ENCODE measurements around the gene ELL.

The ELL gene

DNA sequence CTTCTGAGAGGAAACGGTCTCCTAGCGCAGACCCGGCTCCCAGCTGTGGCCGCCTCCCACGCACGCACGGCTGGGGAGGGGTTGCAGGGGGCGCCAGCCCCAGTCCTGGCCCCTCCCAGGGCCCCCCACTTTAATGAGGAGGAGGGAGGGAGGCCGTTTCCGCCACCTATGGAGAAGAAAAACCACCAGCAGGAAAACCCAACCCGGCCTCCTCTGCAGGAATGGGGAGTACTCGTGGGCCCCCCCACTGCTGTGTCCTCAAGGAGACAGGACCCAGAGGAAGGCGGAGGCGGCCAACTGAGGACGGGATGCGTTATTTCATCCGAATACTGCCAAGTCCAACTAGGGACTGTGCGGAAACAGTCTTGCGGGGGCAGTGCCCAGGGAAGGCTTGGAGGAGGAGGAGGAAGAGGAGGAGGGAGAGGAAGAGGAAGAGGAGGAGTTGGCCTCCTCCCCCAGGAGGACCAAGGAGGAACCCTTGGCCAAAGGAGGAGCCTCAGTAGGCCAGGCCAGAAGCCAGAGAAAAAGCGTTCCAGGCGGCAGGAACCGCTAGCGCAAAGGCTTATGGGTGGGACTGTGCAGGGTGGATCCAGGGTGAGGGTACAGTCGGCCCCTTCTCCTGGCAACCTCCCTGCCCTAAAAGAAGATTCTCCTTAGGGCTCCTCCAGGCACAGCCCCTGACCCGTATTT lies 106.5 kb downstream of the ELL start:
- Histone ChIP-seq H3K56ac (ENCODE audit: low read length) (peak overlapping the region; percentile 10), H2BK120ac (ENCODE audit: low read depth, low read length) (no peak overlapping the region), H3K27me3 (ENCODE audit: insufficient read depth, low read length, poor library complexity) (no peaks in the 10 kb centered on the region), H4K8ac (ENCODE audit: low read depth, low read length) (no peak overlapping the region), H3K4ac (ENCODE audit: low read depth, low read length) (no peak overlapping the region), H3K36me3 (ENCODE audit: control insufficient read depth, insufficient read depth, low read length) (no peaks in the 10 kb centered on the region), H2BK15ac (replicated peaks; ENCODE audit: low read depth) (no peak overlapping the region), H3K4me3 (ENCODE audit: low read length) (no peak overlapping the region), H3K23ac (ENCODE audit: low read length) (no peak overlapping the region), H3K27ac (ENCODE audit: low read depth, low read length) (no peak overlapping the region), H3K18ac (ENCODE audit: low read length) (no peak overlapping the region), H3K79me2 (ENCODE audit: control insufficient read depth, insufficient read depth, low read length) (no peaks in the 10 kb centered on the region), H3K4me2 (ENCODE audit: low read length) (no peak overlapping the region), H2AK5ac (ENCODE audit: low read length) (no peak overlapping the region), H3K79me1 (ENCODE audit: low read length) (no peaks in the 10 kb centered on the region), H3K9ac (ENCODE audit: low read length) (no peak overlapping the region), H4K5ac (ENCODE audit: low read length) (no peak overlapping the region), H3K4me1 (ENCODE audit: control insufficient read depth, low read depth, low read length) (peaks cover 7% of the 10 kb centered on the region), H2BK5ac (ENCODE audit: low read length) (no peak overlapping the region)
- WGBS (ENCODE audit: extremely low coverage, insufficient coverage, low lambda C conversion rate): no CpG with 5 or more reads among the region's 25 CpGs
- DNase-seq: no peak

DNA sequence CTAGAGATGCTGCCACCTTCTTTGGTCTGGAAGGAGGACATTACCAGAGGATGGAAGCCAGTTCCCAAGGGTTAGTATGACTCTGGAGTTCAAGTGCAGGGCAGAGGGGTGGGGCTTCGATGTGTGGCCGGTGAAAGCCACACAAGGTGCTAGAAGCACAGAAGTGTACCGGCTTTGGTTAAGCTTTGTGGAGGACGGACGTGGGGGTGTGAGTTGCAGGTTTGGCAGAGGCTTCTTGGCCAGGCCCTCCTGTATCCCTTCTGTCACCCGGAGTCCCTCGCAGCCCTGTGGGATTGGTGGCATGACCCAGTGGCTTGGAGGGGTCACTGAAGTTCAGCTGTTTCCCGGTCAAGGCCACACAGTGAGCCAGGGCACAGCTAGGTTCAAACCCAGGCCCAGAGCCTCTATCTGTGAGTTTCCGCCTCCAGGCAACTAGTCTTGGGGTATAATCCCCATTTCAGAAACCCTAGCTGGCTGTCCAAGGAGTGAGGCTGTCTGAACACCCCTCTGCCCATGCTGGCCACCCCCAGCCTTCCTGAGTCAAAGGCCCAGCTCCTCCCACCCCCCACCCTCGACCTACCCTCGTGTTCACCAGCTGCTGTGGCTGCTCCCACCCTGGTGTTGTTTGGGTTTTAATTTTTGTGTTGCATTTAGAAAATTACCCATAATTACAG lies 107.2 kb downstream of the ELL start:
- H3K27ac ChIP-seq (ENCODE audit: low read depth, low read length): no peak overlapping the region
- no peaks in the 10 kb centered on the region for H3K36me3 ChIP-seq (ENCODE audit: control insufficient read depth, insufficient read depth, low read length)
- H3K23ac ChIP-seq (ENCODE audit: low read length): no peak overlapping the region

DNA sequence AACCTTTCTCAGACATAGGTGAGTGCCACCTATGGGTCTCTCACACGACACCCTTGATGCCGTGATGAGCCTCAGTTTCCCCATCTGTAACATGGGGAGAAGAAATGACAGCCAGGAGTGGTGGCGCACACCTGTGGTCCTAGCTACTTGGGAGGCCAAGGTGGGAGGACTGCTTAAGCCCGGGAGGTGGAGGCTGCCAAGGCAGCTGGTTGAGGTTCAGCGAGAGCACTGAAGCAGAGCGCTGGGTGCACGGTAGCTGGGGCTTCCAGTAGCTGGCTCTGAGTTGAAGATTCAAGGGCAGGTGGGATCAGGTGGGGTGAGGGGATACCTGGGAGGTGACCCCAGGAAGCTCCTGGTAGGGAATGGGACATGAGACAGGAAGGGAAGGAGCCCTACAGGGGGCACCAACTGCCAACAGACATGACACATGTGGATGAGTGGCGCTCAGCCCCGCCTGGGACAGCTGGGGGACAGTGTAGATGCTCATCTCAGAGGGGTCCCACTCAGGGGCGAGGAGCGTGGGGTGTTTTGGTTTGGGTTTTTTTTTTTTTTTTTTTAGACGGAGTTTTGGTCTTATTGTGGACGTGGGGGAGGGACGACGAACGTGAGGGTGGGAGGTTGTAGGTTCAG lies 109.1 kb downstream of the ELL start:
- H3K27ac ChIP-seq (ENCODE audit: low read depth, low read length): no peak overlapping the region
- no peak overlapping the region for H4K8ac ChIP-seq (ENCODE audit: low read depth, low read length)
- H3K4ac ChIP-seq (ENCODE audit: low read depth, low read length): no peak overlapping the region
- no peak overlapping the region for H3K4me2 ChIP-seq (ENCODE audit: low read length)
- no peak overlapping the region for H3K9ac ChIP-seq (ENCODE audit: low read length)
- H2AK5ac ChIP-seq (ENCODE audit: low read length): no peak overlapping the region
- H2BK120ac ChIP-seq (ENCODE audit: low read depth, low read length): no peak overlapping the region
- H2BK15ac ChIP-seq (replicated peaks; ENCODE audit: low read depth): no peak overlapping the region
- H3K4me3 ChIP-seq (ENCODE audit: low read length): no peak overlapping the region
- no peaks in the 10 kb centered on the region for H3K79me2 ChIP-seq (ENCODE audit: control insufficient read depth, insufficient read depth, low read length)
- DNase-seq: no peak
- H3K27me3 ChIP-seq (ENCODE audit: insufficient read depth, low read length, poor library complexity): no peaks in the 10 kb centered on the region
- H3K23ac ChIP-seq (ENCODE audit: low read length): no peak overlapping the region
- WGBS (ENCODE audit: extremely low coverage, insufficient coverage, low lambda C conversion rate): no CpG with 5 or more reads among the region's 16 CpGs
- no peaks in the 10 kb centered on the region for H3K4me1 ChIP-seq (ENCODE audit: control insufficient read depth, low read depth, low read length)
- H3K79me1 ChIP-seq (ENCODE audit: low read length): no peaks in the 10 kb centered on the region
- no peak overlapping the region for H3K18ac ChIP-seq (ENCODE audit: low read length)
- no peak overlapping the region for H2BK5ac ChIP-seq (ENCODE audit: low read length)
- no peaks in the 10 kb centered on the region for H3K36me3 ChIP-seq (ENCODE audit: control insufficient read depth, insufficient read depth, low read length)
- no peak overlapping the region for H4K5ac ChIP-seq (ENCODE audit: low read length)
- no peak overlapping the region for H3K56ac ChIP-seq (ENCODE audit: low read length)

More for the DNA sequence above, 107.2 kb downstream of the ELL start:
- no peak overlapping the region for H3K9ac ChIP-seq (ENCODE audit: low read length)
- H2BK120ac ChIP-seq (ENCODE audit: low read depth, low read length): no peak overlapping the region
- H3K79me2 ChIP-seq (ENCODE audit: control insufficient read depth, insufficient read depth, low read length): no peaks in the 10 kb centered on the region
- no peak overlapping the region for H3K18ac ChIP-seq (ENCODE audit: low read length)
- H3K4me2 ChIP-seq (ENCODE audit: low read length): no peak overlapping the region
- peaks cover 7% of the 10 kb centered on the region for H3K4me1 ChIP-seq (ENCODE audit: control insufficient read depth, low read depth, low read length)
- H2BK15ac ChIP-seq (replicated peaks; ENCODE audit: low read depth): no peak overlapping the region
- H3K4ac ChIP-seq (ENCODE audit: low read depth, low read length): no peak overlapping the region
- H2BK5ac ChIP-seq (ENCODE audit: low read length): no peak overlapping the region
- no peaks in the 10 kb centered on the region for H3K27me3 ChIP-seq (ENCODE audit: insufficient read depth, low read length, poor library complexity)
- H4K5ac ChIP-seq (ENCODE audit: low read length): no peak overlapping the region
- H3K79me1 ChIP-seq (ENCODE audit: low read length): no peaks in the 10 kb centered on the region
- no CpG with 5 or more reads among the region's 11 CpGs for WGBS (ENCODE audit: extremely low coverage, insufficient coverage, low lambda C conversion rate)
- H3K4me3 ChIP-seq (ENCODE audit: low read length): no peak overlapping the region
- no peak overlapping the region for H2AK5ac ChIP-seq (ENCODE audit: low read length)
- H4K8ac ChIP-seq (ENCODE audit: low read depth, low read length): no peak overlapping the region
- no peak for DNase-seq
- H3K56ac ChIP-seq (ENCODE audit: low read length): peak overlapping the region; percentile 10

DNA sequence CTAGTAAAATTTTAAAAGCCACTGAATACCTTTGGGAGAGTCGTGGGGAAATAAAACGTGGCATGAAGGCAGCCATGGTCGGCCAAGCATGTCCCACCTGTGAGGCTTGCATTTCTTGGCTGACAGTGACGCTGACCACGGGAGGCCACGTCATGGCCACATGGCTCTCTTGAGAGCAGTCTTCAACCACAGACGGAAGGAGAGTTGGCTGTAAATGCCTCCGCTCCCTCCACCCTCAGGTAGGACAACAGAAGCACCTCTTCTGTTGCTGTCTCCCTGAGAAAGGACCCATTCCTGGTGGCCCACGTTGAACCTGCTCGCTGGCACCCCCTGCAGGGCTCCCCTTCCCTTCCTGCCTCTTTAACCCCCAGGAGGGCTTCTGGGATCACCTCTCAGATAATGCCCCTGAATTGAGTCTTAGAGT lies 113.8 kb downstream of the ELL start:
- no peaks in the 10 kb centered on the region for H3K79me2 ChIP-seq (ENCODE audit: control insufficient read depth, insufficient read depth, low read length)
- no peak overlapping the region for H3K27ac ChIP-seq (ENCODE audit: low read depth, low read length)
- H4K8ac ChIP-seq (ENCODE audit: low read depth, low read length): no peak overlapping the region
- no peaks in the 10 kb centered on the region for H3K27me3 ChIP-seq (ENCODE audit: insufficient read depth, low read length, poor library complexity)
- no peaks in the 10 kb centered on the region for H3K4me1 ChIP-seq (ENCODE audit: control insufficient read depth, low read depth, low read length)
- H3K4me3 ChIP-seq (ENCODE audit: low read length): no peak overlapping the region
- H2BK120ac ChIP-seq (ENCODE audit: low read depth, low read length): no peak overlapping the region
- H2AK5ac ChIP-seq (ENCODE audit: low read length): no peak overlapping the region
- H3K23ac ChIP-seq (ENCODE audit: low read length): no peak overlapping the region
- H3K36me3 ChIP-seq (ENCODE audit: control insufficient read depth, insufficient read depth, low read length): no peaks in the 10 kb centered on the region
- H3K56ac ChIP-seq (ENCODE audit: low read length): peak overlapping the region; percentile 17
- no peak overlapping the region for H4K5ac ChIP-seq (ENCODE audit: low read length)
- no peak overlapping the region for H3K9ac ChIP-seq (ENCODE audit: low read length)
- no CpG with 5 or more reads among the region's 10 CpGs for WGBS (ENCODE audit: extremely low coverage, insufficient coverage, low lambda C conversion rate)
- no peak overlapping the region for H3K18ac ChIP-seq (ENCODE audit: low read length)
- no peak overlapping the region for H3K4ac ChIP-seq (ENCODE audit: low read depth, low read length)
- no peaks in the 10 kb centered on the region for H3K79me1 ChIP-seq (ENCODE audit: low read length)
- H2BK15ac ChIP-seq (replicated peaks; ENCODE audit: low read depth): no peak overlapping the region
- no peak overlapping the region for H3K4me2 ChIP-seq (ENCODE audit: low read length)
- no peak overlapping the region for H2BK5ac ChIP-seq (ENCODE audit: low read length)
- peak; percentile 58 for DNase-seq

DNA sequence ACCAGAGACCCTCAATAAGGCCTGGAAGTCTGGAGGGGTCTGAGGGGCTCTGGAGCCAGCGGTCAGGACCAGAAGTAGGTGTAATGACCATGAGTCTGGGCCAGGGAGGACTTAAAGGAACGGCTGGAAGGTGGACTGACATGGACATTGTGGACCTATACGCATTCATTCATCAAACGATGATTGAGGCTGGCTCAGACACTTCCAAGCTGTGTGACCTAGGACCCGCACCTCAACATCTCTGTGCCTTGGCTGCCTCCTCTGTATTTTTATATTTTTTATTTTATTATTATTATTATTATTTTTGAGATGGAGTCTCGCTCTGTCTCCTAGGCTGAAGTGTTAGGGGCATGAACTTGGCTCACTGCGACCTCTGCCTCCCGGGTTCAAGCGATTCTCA lies 115.1 kb downstream of the ELL start:
- Histone ChIP-seq H3K27me3 (ENCODE audit: insufficient read depth, low read length, poor library complexity) (no peaks in the 10 kb centered on the region), H3K4me1 (ENCODE audit: control insufficient read depth, low read depth, low read length) (no peaks in the 10 kb centered on the region), H4K5ac (ENCODE audit: low read length) (no peak overlapping the region), H3K18ac (ENCODE audit: low read length) (no peak overlapping the region), H3K4ac (ENCODE audit: low read depth, low read length) (no peak overlapping the region), H3K9ac (ENCODE audit: low read length) (no peak overlapping the region), H3K79me2 (ENCODE audit: control insufficient read depth, insufficient read depth, low read length) (no peaks in the 10 kb centered on the region), H3K27ac (ENCODE audit: low read depth, low read length) (no peak overlapping the region), H2BK5ac (ENCODE audit: low read length) (no peak overlapping the region), H3K23ac (ENCODE audit: low read length) (no peak overlapping the region), H2AK5ac (ENCODE audit: low read length) (no peak overlapping the region), H3K36me3 (ENCODE audit: control insufficient read depth, insufficient read depth, low read length) (no peaks in the 10 kb centered on the region), H3K79me1 (ENCODE audit: low read length) (no peaks in the 10 kb centered on the region), H4K8ac (ENCODE audit: low read depth, low read length) (no peak overlapping the region), H3K4me3 (ENCODE audit: low read length) (no peak overlapping the region), H2BK15ac (replicated peaks; ENCODE audit: low read depth) (no peak overlapping the region), H3K56ac (ENCODE audit: low read length) (no peak overlapping the region), H2BK120ac (ENCODE audit: low read depth, low read length) (no peak overlapping the region), H3K4me2 (ENCODE audit: low read length) (no peak overlapping the region)
- no CpG with 5 or more reads among the region's 9 CpGs for WGBS (ENCODE audit: extremely low coverage, insufficient coverage, low lambda C conversion rate)
- DNase-seq: no peak
